H7 (cell line): ENCODE data around the gene SRPX2. TPM values are rescaled to one million over a fixed set of nuclear protein-coding genes. Genes with fewer than 3 reads are reported as not detected.
"Not testable (repeated sequence)": the region's sequence is repeated elsewhere in the genome, so short reads cannot be mapped to it uniquely, and the experiment has no call there.

Experiments
- DNase-seq: peaks from one replicate; pipeline ENCODE4 v3.0.0; 2012
- H3K27me3 ChIP-seq: 2 replicates; pipeline ENCODE4 v1.6.0; 2011; ENCODE audit warnings: mild to moderate bottlenecking, low read length; ENCODE audit not compliant: control insufficient read depth, insufficient read depth
- H3K36me3 ChIP-seq: replicated peaks from 2 replicates; pipeline ENCODE4 v1.5.1; 2011; ENCODE audit warnings: low read length; ENCODE audit not compliant: control insufficient read depth, insufficient read depth
- H3K4me3 ChIP-seq: 2 replicates; pipeline ENCODE4 v1.5.1; 2011; ENCODE audit warnings: low read depth, mild to moderate bottlenecking, control low read depth, low read length, moderate library complexity; ENCODE audit not compliant: insufficient read depth
- total RNA-seq: library from RNA; depleted of rRNA; stranded (reverse); fragments of >200 nt; shearing (Covaris generic); gene quantifications from 2 replicates; pipeline ENCODE4 v1.2.3, GENCODE V29; 2014; rRNA removed

SRPX2 gene
- total RNA-seq, 1 experiment from 2014 or later = 1.3 TPM

- no peaks in the 10 kb centered on the region for H3K27me3 ChIP-seq
- no peak overlapping the region for H3K4me3 ChIP-seq
- no peaks in the 10 kb centered on the region for H3K36me3 ChIP-seq
- DNase-seq = no peak
Measured at GRCh38 chrX:100700809-100701208, 56.8 kb downstream of the SRPX2 start.

DNA sequence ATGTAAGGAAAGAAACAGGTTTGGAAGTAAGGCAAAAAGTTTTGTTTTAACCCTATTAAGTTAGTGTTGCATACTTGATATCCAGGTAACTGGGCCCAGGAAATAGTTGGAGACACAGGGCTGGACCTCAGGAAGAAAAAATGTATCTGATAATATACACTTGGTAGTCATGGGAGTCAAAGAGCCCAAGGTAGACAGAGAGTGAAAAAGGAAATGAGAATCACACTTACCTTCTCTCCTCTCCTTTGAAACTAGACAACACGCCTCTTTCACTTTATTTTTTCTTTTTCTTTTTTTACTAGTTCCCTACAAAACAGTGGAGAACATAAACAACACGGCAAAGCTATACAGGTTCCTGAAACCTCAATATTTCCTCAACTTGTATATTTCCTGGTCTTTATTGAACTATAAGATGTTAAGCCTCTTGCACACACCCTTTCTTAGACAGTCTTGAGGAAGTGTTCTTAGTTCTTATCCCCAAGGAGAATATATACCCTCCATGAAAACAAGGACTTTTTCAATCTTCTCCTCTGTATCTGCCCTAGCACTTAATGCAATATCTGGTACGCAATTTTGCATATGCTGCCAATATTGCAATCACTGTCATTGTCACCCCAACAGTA lies 60.7 kb downstream of the SRPX2 start:
- DNase-seq = no peak
- H3K27me3 ChIP-seq = no peaks in the 10 kb centered on the region
- no peak overlapping the region for H3K4me3 ChIP-seq
- H3K36me3 ChIP-seq = no peaks in the 10 kb centered on the region

DNA sequence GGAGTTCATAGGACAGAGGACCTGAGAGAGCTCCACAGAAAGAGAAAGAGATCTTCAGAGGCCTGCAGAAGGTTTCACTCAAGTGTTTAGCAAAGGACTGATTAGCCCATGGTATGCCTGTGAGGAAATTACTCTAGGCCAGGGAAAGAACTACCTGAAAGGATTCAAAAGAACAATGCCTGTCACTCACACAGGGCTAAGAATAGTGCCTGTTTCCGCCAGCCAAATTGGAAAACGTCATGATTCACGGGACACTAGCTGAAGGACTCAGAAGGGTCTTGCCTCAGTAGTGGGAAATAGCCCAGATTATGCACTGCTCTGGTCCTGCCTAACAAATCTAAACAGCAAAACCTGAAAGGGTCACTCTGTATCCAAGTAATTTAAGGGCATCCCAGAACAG lies 66.8 kb downstream of the SRPX2 start:
- no peak for DNase-seq
- H3K36me3 ChIP-seq = no peaks in the 10 kb centered on the region
- no peak overlapping the region for H3K4me3 ChIP-seq
- no peaks in the 10 kb centered on the region for H3K27me3 ChIP-seq

DNA sequence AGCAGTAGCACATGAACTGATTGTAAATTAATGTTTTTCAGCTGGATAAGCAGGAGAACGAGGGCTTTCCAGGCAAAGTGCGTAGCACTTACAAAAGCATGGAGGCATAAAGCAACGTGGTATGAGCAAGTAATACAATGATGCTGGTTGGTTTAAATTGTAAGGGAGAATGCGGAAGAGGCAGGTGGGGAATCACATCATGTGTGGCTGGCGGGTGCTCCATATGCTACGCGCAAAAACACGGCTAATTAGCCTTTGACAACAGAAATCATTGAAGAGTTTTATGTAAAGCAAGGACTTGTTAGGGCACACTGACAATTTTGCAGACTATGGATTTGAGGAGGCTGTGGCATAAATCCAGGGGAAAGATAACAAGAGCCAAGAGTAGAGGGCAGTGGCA lies 73.4 kb downstream of the SRPX2 start:
- DNase-seq = no peak
- H3K27me3 ChIP-seq = no peaks in the 10 kb centered on the region
- H3K36me3 ChIP-seq = no peaks in the 10 kb centered on the region
- no peak overlapping the region for H3K4me3 ChIP-seq

DNA sequence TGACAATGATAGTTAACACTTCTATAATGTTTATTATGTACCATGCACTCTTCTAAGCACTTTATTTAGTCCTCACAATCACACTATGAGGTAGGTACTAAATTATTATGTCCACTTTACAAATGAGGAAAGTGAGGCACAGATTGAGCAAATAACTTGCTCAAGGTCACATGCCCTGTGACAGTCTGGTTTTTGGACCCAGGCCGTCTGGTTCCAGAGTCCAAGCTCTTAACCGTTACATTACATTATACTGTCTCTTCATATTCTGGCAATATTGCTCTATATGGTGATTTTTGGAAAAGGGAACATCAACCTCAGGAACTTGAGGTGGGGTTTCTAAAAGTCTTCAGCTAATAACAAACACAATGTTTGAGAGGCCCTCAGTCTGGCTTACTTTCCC lies 75.1 kb downstream of the SRPX2 start:
- H3K27me3 ChIP-seq = no peaks in the 10 kb centered on the region
- no peak overlapping the region for H3K4me3 ChIP-seq
- DNase-seq = no peak
- no peaks in the 10 kb centered on the region for H3K36me3 ChIP-seq

- Histone ChIP-seq H3K36me3 (no peaks in the 10 kb centered on the region), H3K27me3 (no peaks in the 10 kb centered on the region), H3K4me3 (no peak overlapping the region)
- no peak for DNase-seq
Measured at GRCh38 chrX:100720301-100720700, 76.3 kb downstream of the SRPX2 start.

GRCh38 chrX:100721328-100721727 lies 77.3 kb downstream of the SRPX2 start:
- no peak for DNase-seq
- Histone ChIP-seq H3K36me3 (no peaks in the 10 kb centered on the region), H3K4me3 (no peak overlapping the region), H3K27me3 (no peaks in the 10 kb centered on the region)

DNA sequence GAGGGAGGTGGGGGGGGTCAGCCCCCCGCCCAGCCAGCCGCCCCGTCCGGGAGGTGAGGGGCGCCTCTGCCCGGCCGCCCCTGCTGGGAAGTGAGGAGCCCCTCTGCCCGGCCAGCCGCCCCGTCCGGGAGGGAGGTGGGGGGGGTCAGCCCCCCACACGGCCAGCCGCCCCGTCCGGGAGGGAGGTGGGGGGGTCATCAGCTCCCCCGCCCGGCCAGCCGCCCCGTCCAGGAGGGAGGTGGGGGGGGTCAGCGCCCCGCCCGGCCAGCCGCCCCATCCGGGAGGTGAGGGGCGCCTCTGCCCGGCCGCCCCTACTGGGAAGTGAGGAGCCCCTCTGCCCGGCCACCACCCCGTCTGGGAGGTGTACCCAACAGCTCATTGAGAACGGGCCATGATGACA lies 80.0 kb downstream of the SRPX2 start:
- not testable (repeated sequence) for DNase-seq, H3K4me3 ChIP-seq, H3K36me3 ChIP-seq, H3K27me3 ChIP-seq

Other genes with a start within 250 kb of the SRPX2 start
- gene PCDH19, start 233.9 kb upstream of the SRPX2 start, total RNA-seq = 1.1 and 2.4 TPM in 2 replicates
- gene TNMD, start 59.3 kb upstream of the SRPX2 start, total RNA-seq = 24.2 and 30.0 TPM in 2 replicates
- gene TSPAN6, start 7.4 kb upstream of the SRPX2 start, total RNA-seq = 103 and 138 TPM in 2 replicates
- 1.2 and 2.4 TPM in 2 replicates for gene SYTL4, start 87.9 kb downstream of the SRPX2 start, total RNA-seq
- gene CSTF2, start 176.2 kb downstream of the SRPX2 start, total RNA-seq = 29.6 and 34.9 TPM in 2 replicates
- not detected in 2 replicates for gene NOX1, start 230.2 kb downstream of the SRPX2 start, total RNA-seq